Esophagus squamous epithelium (tissue), 5 donors: Measurements from ENCODE around the gene PARP6. TPM values are rescaled to one million over a fixed set of nuclear protein-coding genes. Genes with fewer than 3 reads are reported as not detected.

Experiments used
- DNase-seq: peaks from one replicate; lab custom pipeline; 2025; lab: John Stamatoyannopoulos, UW
- H3K27ac ChIP-seq, 4 donors: fragments of 200-600 bp; sonication (generic); one replicate each; pipeline ENCODE4 v1.5.1; 2016 to 2019; ENCODE audit warnings: mild to moderate bottlenecking in 1 of 4
- H3K27me3 ChIP-seq, 4 donors: fragments of 200-600 bp; sonication (generic); 1 replicate in 3 of 4; 2 replicates in 1 of 4; pipeline versions ENCODE4 v1.5.1 to v1.6.0; 2017 to 2021; ENCODE audit warnings: antibody characterized with exemption in 1 of 4
- H3K36me3 ChIP-seq, 3 donors: fragments of 200-600 bp; sonication (generic); one replicate each; pipeline ENCODE4 v1.5.1; 2016 to 2019
- H3K4me1 ChIP-seq, 3 donors: fragments of 200-600 bp; sonication (generic); one replicate each; pipeline ENCODE4 v1.5.1; 2017 to 2019
- H3K4me3 ChIP-seq, 4 donors: fragments of 200-600 bp; sonication (generic); 1 replicate in 3 of 4; 2 replicates in 1 of 4; pipeline ENCODE4 v1.5.1; 2016 to 2019; ENCODE audit warnings: mild to moderate bottlenecking in 2 of 4, moderate library complexity in 1 of 4
- H3K9me3 ChIP-seq, 3 donors: fragments of 200-600 bp; sonication (generic); one replicate each; pipeline ENCODE4 v1.5.1; 2016 to 2019
- CTCF ChIP-seq, 6 experiments: fragments of 450-650 bp in 4 of 6; fragments of 200-600 bp in 2 of 6; sonication (generic) in 2 of 6; IDR thresholded peaks; one replicate each; pipeline ENCODE4 v1.5.1; 2016 to 2019; ENCODE audit warnings: antibody characterized with exemption in 6 of 6, mild to moderate bottlenecking in 4 of 6, moderate library complexity in 4 of 6
- POLR2A ChIP-seq, 4 donors: fragments of 450-650 bp; IDR thresholded peaks; one replicate each; pipeline ENCODE4 v1.6.1; 2017; ENCODE audit warnings: antibody characterized with exemption in 4 of 4, mild to moderate bottlenecking in 4 of 4, moderate library complexity in 3 of 4
- WGBS, 2 donors: methylation state at CpG; one replicate each; pipeline ENCODE4 v1.1.5; 2018; 5-methylcytosine and 5-hydroxymethylcytosine counted together
- intact Hi-C: fragments of 100-400 bp; cut with DNase I; formaldehyde crosslinking; loops from one replicate; pipeline ENCODE4 v1.15.0; 2022
- total RNA-seq, 4 donors: library from RNA; depleted of rRNA; stranded (reverse); fragments of >200 nt; gene quantifications; one replicate each; pipeline ENCODE4 v1.1.0, GENCODE V29; 2016
- donor health status: DM: yes; HTN: yes; CAD: no.

PARP6 gene
- 10 to 100 TPM; 12.2 to 62.2 (median 31.6) TPM for total RNA-seq

GRCh38 chr15:72272213-72272996 is at the start of gene PARP6:
PARP6 (minus strand) TSS chr15:72272554; CDS start chr15:72267477, 5,077 bp downstream.
- peaks cover 0 to 27% (median 17%) of the 10 kb centered on the region in 3 donors for H3K4me1 ChIP-seq
- peak; percentile 91 for DNase-seq
- TF ChIP-seq POLR2A (IDR thresholded peaks at IDR 0.05) (peak in 3 of 4 donors; percentile 57 to 77 (median 60)), CTCF (IDR thresholded peaks at IDR 0.05) (peak; percentile 51 to 82 (median 66))
- intact Hi-C loops = loop anchor here (5.0 kb wide), 1 partner anchor 75 kb away; the partner anchor contains the start of gene GRAMD2A
- H3K4me3 ChIP-seq = peak within 1 kb of the TSS; percentile 66 to 92 (median 88)
- no peaks in the 10 kb centered on the region for H3K9me3 ChIP-seq
- H3K36me3 ChIP-seq = peaks cover 0 to 26% (median 9%) of the 10 kb centered on the region in 3 donors
- 0% methylated on average over 6 to 8 of the region's 82 CpGs for WGBS, 2 donors
- peak within 1 kb of the TSS; percentile 91 to 96 (median 94) for H3K27ac ChIP-seq
- no peaks in the 10 kb centered on the region for H3K27me3 ChIP-seq

GRCh38 chr15:72319985-72320671 is 47.8 kb upstream of the PARP6 start, which contains the start of gene CELF6:
CELF6 (minus strand) TSS chr15:72320157; CDS start chr15:72319874, 283 bp downstream.
- peak; percentile 8 for DNase-seq
- no peak within 1 kb of the TSS for H3K27ac ChIP-seq
- intact Hi-C loops = loop anchor here (10.0 kb wide), 1 partner anchor 275 kb away; no protein-coding TSS in a partner anchor
- no peak for TF ChIP-seq POLR2A (IDR thresholded peaks at IDR 0.05)
- no peak for TF ChIP-seq CTCF (IDR thresholded peaks at IDR 0.05)
- H3K4me1 ChIP-seq = peaks cover 4 to 22% (median 13%) of the 10 kb centered on the region in 3 donors
- H3K27me3 ChIP-seq = peaks cover 0 to 12% (median 0%) of the 10 kb centered on the region in 4 donors
- no peaks in the 10 kb centered on the region for H3K36me3 ChIP-seq
- 0 to 4% methylated on average over 15 of the region's 58 CpGs for WGBS, 2 donors
- peak within 1 kb of the TSS; percentile 29 to 65 (median 52) for H3K4me3 ChIP-seq
- H3K9me3 ChIP-seq = no peaks in the 10 kb centered on the region

GRCh38 chr15:72319360-72319984 is 47.1 kb upstream of the PARP6 start:
- Histone ChIP-seq H3K9me3 (no peaks in the 10 kb centered on the region), H3K27me3 (peaks cover 0 to 12% (median 0%) of the 10 kb centered on the region in 4 donors), H3K4me3 (peak overlapping the region; percentile 29 to 65 (median 52)), H3K4me1 (peaks cover 4 to 22% (median 13%) of the 10 kb centered on the region in 3 donors), H3K27ac (no peak overlapping the region), H3K36me3 (no peaks in the 10 kb centered on the region)
- intact Hi-C loops = loop anchor here (10.0 kb wide), 1 partner anchor 275 kb away; no protein-coding TSS in a partner anchor
- no peak for DNase-seq
- WGBS, 2 donors = 30 to 44% methylated on average over 1 to 3 of the region's 48 CpGs
- no peak for TF ChIP-seq POLR2A (IDR thresholded peaks at IDR 0.05)
- no peak for TF ChIP-seq CTCF (IDR thresholded peaks at IDR 0.05)

GRCh38 chr15:72318408-72318942 is 46.1 kb upstream of the PARP6 start:
- Histone ChIP-seq H3K4me3 (no peak overlapping the region), H3K36me3 (no peaks in the 10 kb centered on the region), H3K9me3 (no peaks in the 10 kb centered on the region), H3K27ac (no peak overlapping the region), H3K4me1 (peaks cover 4 to 22% (median 13%) of the 10 kb centered on the region in 3 donors), H3K27me3 (peaks cover 0 to 12% (median 0%) of the 10 kb centered on the region in 4 donors)
- TF ChIP-seq POLR2A (IDR thresholded peaks at IDR 0.05) (no peak), CTCF (IDR thresholded peaks at IDR 0.05) (no peak)
- no peak for DNase-seq
- 28 to 39% methylated on average over 2 of the region's 2 CpGs for WGBS, 2 donors
- intact Hi-C loops = loop anchor here (10.0 kb wide), 1 partner anchor 276 kb away; no protein-coding TSS in a partner anchor
